Esophagus squamous epithelium (tissue), 4 donors: ENCODE data around the gene FAM221A.

Source experiments
- CTCF ChIP-seq, 6 experiments: fragments of 450-650 bp in 4 of 6; fragments of 200-600 bp in 2 of 6; sonication (generic) in 2 of 6; IDR thresholded peaks; one replicate each; pipeline ENCODE4 v1.5.1; 2016 to 2019; ENCODE audit warnings: antibody characterized with exemption in 6 of 6, mild to moderate bottlenecking in 4 of 6, moderate library complexity in 4 of 6
- POLR2A ChIP-seq, 4 donors: fragments of 450-650 bp; IDR thresholded peaks; one replicate each; pipeline ENCODE4 v1.6.1; 2017; ENCODE audit warnings: antibody characterized with exemption in 4 of 4, mild to moderate bottlenecking in 4 of 4, moderate library complexity in 3 of 4

- TF ChIP-seq POLR2A (IDR thresholded peaks at IDR 0.05) (no peak), CTCF (IDR thresholded peaks at IDR 0.05) (no peak)
Measured at GRCh38 chr7:23721456-23721855, 41.5 kb downstream of the FAM221A start.
